GM23248 (cell line): ENCODE data around the gene TBC1D1. TPM values are rescaled to one million over a fixed set of nuclear protein-coding genes. Genes with fewer than 3 reads are reported as not detected.
A peak's percentile ranks its signal among the peaks of the same experiment; 100 is the strongest.

Source experiments
- DNase-seq: peaks from one replicate; pipeline ENCODE4 v3.0.0-alpha.2; 2015
- H2AFZ ChIP-seq: fragments of 200-600 bp; sonication (generic); 2 replicates; pipeline ENCODE4 v1.6.1; 2016; ENCODE audit warnings: antibody characterized with exemption
- H3F3A ChIP-seq: fragments of 200-600 bp; sonication (generic); 2 replicates; pipeline ENCODE4 v1.6.1; 2016; ENCODE audit warnings: mild to moderate bottlenecking, antibody characterized with exemption, mixed run types; ENCODE audit not compliant: insufficient read depth
- H3K27ac ChIP-seq: fragments of 200-600 bp; sonication (generic); 2 replicates; pipeline ENCODE4 v1.5.1; 2016; ENCODE audit warnings: mild to moderate bottlenecking
- H3K27me3 ChIP-seq: fragments of 200-600 bp; sonication (generic); replicated peaks from 2 replicates; pipeline ENCODE4 v1.6.1; 2016; ENCODE audit warnings: mild to moderate bottlenecking; ENCODE audit not compliant: insufficient read depth
- H3K36me3 ChIP-seq: fragments of 200-600 bp; sonication (generic); 2 replicates; pipeline ENCODE4 v1.6.1; 2016; ENCODE audit warnings: low read depth, mild to moderate bottlenecking
- H3K4me1 ChIP-seq: fragments of 200-600 bp; sonication (generic); 2 replicates; pipeline ENCODE4 v1.6.1; 2016; ENCODE audit warnings: mild to moderate bottlenecking; ENCODE audit not compliant: insufficient read depth
- H3K4me2 ChIP-seq: fragments of 200-600 bp; sonication (generic); one replicate; pipeline ENCODE4 v1.6.1; 2016; ENCODE audit warnings: mild to moderate bottlenecking; ENCODE audit not compliant: unreplicated experiment
- H3K4me3 ChIP-seq: fragments of 200-600 bp; sonication (generic); 2 replicates; pipeline ENCODE4 v1.5.1; 2016; ENCODE audit warnings: mild to moderate bottlenecking
- H3K79me2 ChIP-seq: fragments of 200-600 bp; sonication (generic); 2 replicates; pipeline ENCODE4 v1.6.1; 2016; ENCODE audit warnings: mild to moderate bottlenecking; ENCODE audit not compliant: insufficient read depth
- H3K9ac ChIP-seq: fragments of 200-600 bp; sonication (generic); 2 replicates; pipeline ENCODE4 v1.6.1; 2016; ENCODE audit warnings: mild to moderate bottlenecking
- H3K9me2 ChIP-seq: fragments of 200-600 bp; sonication (generic); 2 replicates; pipeline ENCODE4 v1.6.1; 2016; ENCODE audit warnings: mixed run types, mild to moderate bottlenecking, moderate library complexity; ENCODE audit not compliant: insufficient read depth
- H3K9me3 ChIP-seq: fragments of 200-600 bp; sonication (generic); one replicate; pipeline ENCODE4 v1.6.1; 2017; ENCODE audit warnings: low read depth
- H4K20me1 ChIP-seq: fragments of 200-600 bp; sonication (generic); 2 replicates; pipeline ENCODE4 v1.6.0; 2016; ENCODE audit not compliant: insufficient read depth
- EZH2 ChIP-seq: fragments of 200-600 bp; sonication (generic); IDR thresholded peaks from 2 replicates; pipeline ENCODE4 v1.6.1; 2018; ENCODE audit warnings: antibody characterized with exemption, mild to moderate bottlenecking; ENCODE audit not compliant: insufficient read depth, poor library complexity, severe bottlenecking
- EZH2phosphoT487 ChIP-seq: fragments of 200-600 bp; sonication (generic); IDR thresholded peaks from 2 replicates; pipeline ENCODE4 v1.6.1; 2018; ENCODE audit warnings: antibody characterized with exemption, moderate library complexity, mild to moderate bottlenecking, low read depth; ENCODE audit not compliant: insufficient read depth
- WGBS, 2 experiments: methylation state at CpG; one replicate each; pipeline ENCODE4 v1.1.6; 2015 to 2017; ENCODE audit warnings: low lambda C conversion rate in 2 of 2, low coverage in 1 of 2; ENCODE audit errors: missing lambda C conversion rate in 2 of 2; 5-methylcytosine and 5-hydroxymethylcytosine counted together
- in situ Hi-C: fragments of 300-500 bp; cut with MboI; formaldehyde crosslinking; loops from 2 replicates; pipeline ENCODE4 v1.15.0; 2020
- polyA plus RNA-seq: library from polyadenylated mRNA; unstranded; fragments of >200 nt; fragmentation: Nextera tagmentation; extraction: Ambion mirVana; gene quantifications from 2 replicates; pipeline ENCODE4 v1.2.1, GENCODE V29; 2016
- total RNA-seq: library from RNA; depleted of rRNA; stranded (reverse); fragments of >200 nt; shearing (Covaris generic); gene quantifications from 2 replicates; pipeline ENCODE4 v1.2.3, GENCODE V29; 2014

The TBC1D1 gene
- total and polyA plus RNA-seq, 2 experiments from 2014 or later = 12.4 to 34.6 TPM

DNA sequence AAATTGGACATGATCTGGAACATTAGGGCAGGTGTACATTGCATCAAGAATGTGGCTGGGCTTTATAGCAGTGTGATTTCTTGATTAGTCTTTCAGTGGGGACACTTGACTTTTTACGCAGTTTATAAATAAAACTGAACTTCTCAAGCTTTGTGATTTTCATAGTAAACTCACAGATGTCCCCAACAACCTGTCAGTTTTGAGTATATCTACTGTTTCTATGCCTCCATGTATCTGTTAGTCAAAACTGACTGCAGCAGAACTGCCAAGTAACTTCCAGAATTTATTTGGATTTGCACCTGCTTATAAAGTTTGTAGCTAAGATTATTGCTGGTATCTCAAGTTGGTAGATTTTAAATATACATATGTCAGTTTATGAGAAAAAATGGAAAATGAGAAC lies 89.4 kb downstream of the TBC1D1 start:
- Histone ChIP-seq H3K27ac (no peak overlapping the region), H4K20me1 (no peaks in the 10 kb centered on the region), H3K9me3 (no peaks in the 10 kb centered on the region), H3K4me2 (no peak overlapping the region), H3K36me3 (no peaks in the 10 kb centered on the region), H3F3A (peaks cover 15% of the 10 kb centered on the region), H3K9me2 (no peaks in the 10 kb centered on the region), H3K4me3 (no peak overlapping the region), H3K79me2 (peaks cover 51% of the 10 kb centered on the region), H3K27me3 (no peaks in the 10 kb centered on the region), H3K4me1 (peaks cover 14% of the 10 kb centered on the region), H3K9ac (no peak overlapping the region), H2AFZ (no peak overlapping the region)
- DNase-seq = no peak
- TF ChIP-seq EZH2 (no peak), EZH2phosphoT487 (no peak)
- 97 to 100% methylated on average over 1 of the region's 1 CpG for WGBS, 2 experiments
- in situ Hi-C loops = no loop called here

DNA sequence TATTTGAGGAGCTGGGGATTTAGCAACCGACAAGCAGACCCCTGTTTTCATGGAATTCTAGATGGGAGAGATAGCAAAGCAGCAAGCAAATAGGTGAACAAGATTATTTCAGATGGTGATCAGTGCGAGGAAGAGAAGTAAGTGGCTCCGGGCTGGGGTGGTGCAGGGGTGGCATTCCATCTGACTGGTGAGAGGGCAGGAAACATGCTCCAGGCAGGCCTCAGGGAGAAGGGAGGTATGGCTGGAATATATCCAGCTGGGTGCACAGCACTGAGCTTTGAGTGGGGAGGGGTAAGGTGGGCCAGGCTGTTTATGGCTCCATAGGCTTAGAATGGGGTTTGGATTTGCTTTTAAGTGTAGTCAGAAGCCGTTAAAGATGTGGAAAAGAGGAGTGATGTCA lies 90.5 kb downstream of the TBC1D1 start:
- Histone ChIP-seq H3K4me2 (no peak overlapping the region), H3K27ac (no peak overlapping the region)

DNA sequence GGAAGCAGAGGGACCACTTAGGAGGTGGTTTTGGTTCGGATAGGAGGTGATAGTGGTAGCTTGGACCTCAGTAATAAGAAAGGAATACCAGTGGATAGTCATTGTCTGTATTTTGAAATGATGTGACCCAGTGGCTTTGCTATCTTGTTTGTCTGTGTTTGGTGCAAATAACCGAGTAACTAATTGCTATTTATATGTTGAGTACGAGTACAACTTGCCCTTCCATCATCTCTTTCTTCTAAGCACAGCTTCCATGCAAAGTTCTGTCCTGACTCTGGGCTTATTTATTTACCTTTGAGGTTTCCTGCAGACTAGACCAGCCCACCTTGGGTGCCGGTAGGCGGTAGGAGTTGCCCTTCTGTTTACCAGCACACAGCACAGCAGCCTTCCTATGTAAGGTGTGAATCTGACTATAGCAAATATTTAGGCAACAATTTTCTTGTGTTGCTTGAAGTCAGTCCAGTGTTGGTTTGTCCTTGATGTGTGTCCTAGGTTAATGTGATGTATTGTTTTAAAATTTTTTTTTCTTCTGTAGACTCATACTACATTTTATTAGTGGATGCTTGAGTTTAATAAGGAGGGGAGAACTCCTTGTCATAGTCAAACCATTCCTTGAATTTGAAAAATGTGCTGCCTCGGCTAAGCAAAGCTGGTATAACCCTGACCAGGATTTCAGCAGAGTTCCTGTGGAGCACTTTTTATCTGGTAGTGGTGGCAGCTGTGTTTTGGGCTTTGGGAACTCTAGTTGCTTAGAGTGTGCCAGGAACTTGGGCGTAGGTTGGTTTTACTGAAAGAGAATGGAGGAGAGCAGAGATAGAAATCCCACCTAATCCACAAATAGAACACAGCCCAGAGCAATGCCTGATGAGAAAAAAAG lies 91.2 kb downstream of the TBC1D1 start:
- WGBS, 2 experiments = 84 to 86% methylated on average over 7 of the region's 7 CpGs
- Histone ChIP-seq H3K27me3 (no peaks in the 10 kb centered on the region), H4K20me1 (no peaks in the 10 kb centered on the region), H3K9me2 (no peaks in the 10 kb centered on the region), H2AFZ (no peak overlapping the region), H3K4me2 (no peak overlapping the region), H3K4me1 (peaks cover 14% of the 10 kb centered on the region), H3F3A (0 out of 2 replicates have a peak, but pooled peaks cover 5% of the 10 kb centered on the region), H3K27ac (no peak overlapping the region), H3K9me3 (no peaks in the 10 kb centered on the region), H3K36me3 (no peaks in the 10 kb centered on the region), H3K4me3 (no peak overlapping the region), H3K9ac (no peak overlapping the region), H3K79me2 (peaks cover 56% of the 10 kb centered on the region)
- in situ Hi-C loops = no loop called here
- TF ChIP-seq EZH2phosphoT487 = no peak
- TF ChIP-seq EZH2 = no peak
- DNase-seq = peak; percentile 13

More for the DNA sequence above, 90.5 kb downstream of the TBC1D1 start:
- Histone ChIP-seq H3K27me3 (no peaks in the 10 kb centered on the region), H3F3A (peaks cover 10% of the 10 kb centered on the region), H3K79me2 (peaks cover 56% of the 10 kb centered on the region), H3K36me3 (no peaks in the 10 kb centered on the region), H4K20me1 (no peaks in the 10 kb centered on the region), H3K4me1 (peaks cover 14% of the 10 kb centered on the region), H3K4me3 (no peak overlapping the region), H3K9me3 (no peaks in the 10 kb centered on the region), H2AFZ (no peak overlapping the region), H3K9ac (no peak overlapping the region), H3K9me2 (no peaks in the 10 kb centered on the region)
- WGBS, 2 experiments = 77 to 79% methylated on average over 4 of the region's 4 CpGs
- TF ChIP-seq EZH2 (no peak), EZH2phosphoT487 (no peak)
- in situ Hi-C loops = no loop called here
- DNase-seq = no peak

DNA sequence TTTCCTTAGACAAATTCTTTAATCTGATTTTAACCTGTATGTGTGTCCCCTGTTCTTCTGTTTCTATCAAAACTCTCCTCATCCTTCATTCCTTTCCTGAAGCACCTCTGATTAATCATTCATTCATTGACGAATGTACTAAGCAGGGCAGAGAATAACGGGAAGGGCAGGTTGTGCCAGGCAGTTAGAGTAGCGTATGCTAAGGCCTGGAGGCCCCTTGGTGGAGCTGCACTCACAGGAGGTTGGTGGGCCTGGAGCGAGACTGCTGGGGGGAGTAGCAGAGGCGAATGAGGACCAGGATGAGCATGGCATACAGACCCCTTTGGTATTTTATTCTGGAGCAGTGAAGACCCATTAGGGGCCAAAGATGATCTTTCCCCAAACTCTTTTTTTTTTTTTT lies 91.9 kb downstream of the TBC1D1 start:
- H3F3A ChIP-seq = 0 out of 2 replicates have a peak, but pooled peaks cover 5% of the 10 kb centered on the region
- no peak overlapping the region for H2AFZ ChIP-seq
- H3K4me2 ChIP-seq = no peak overlapping the region
- DNase-seq = no peak
- no peak overlapping the region for H3K4me3 ChIP-seq
- H3K9me3 ChIP-seq = no peaks in the 10 kb centered on the region
- in situ Hi-C loops = no loop called here
- H3K9ac ChIP-seq = no peak overlapping the region
- peaks cover 56% of the 10 kb centered on the region for H3K79me2 ChIP-seq
- no peaks in the 10 kb centered on the region for H3K36me3 ChIP-seq
- H3K4me1 ChIP-seq = peaks cover 14% of the 10 kb centered on the region
- H3K9me2 ChIP-seq = no peaks in the 10 kb centered on the region
- H3K27me3 ChIP-seq = no peaks in the 10 kb centered on the region
- H3K27ac ChIP-seq = no peak overlapping the region
- WGBS, 2 experiments = 88 to 94% methylated on average over 5 of the region's 5 CpGs
- H4K20me1 ChIP-seq = no peaks in the 10 kb centered on the region
- TF ChIP-seq EZH2 = no peak
- no peak for TF ChIP-seq EZH2phosphoT487
